SK-N-SH (cell line): ENCODE results near the gene CRIM1.
A peak's percentile ranks its signal among the peaks of the same experiment; 100 is the strongest.

ENCODE experiments used
- CTCF ChIP-seq: fragments of 200-600 bp; sonication (generic); IDR thresholded peaks from 2 replicates; pipeline ENCODE4 v1.6.1; 2017; ENCODE audit warnings: antibody characterized with exemption, mild to moderate bottlenecking, moderate library complexity
- FOSL2 ChIP-seq: IDR thresholded peaks from 2 replicates; pipeline ENCODE4 v1.4.0; 2012; ENCODE audit warnings: low read depth, mild to moderate bottlenecking, moderate library complexity, borderline replicate concordance
- GATA2 ChIP-seq: sonication (generic); formaldehyde crosslinking; IDR thresholded peaks from 2 replicates; pipeline ENCODE4 v1.5.0; 2020; ENCODE audit warnings: mild to moderate bottlenecking, missing genetic modification reagents
- POLR2AphosphoS5 ChIP-seq: IDR thresholded peaks from 2 replicates; pipeline ENCODE4 v1.6.1; 2012; ENCODE audit warnings: low read depth, low read length
- SIN3A ChIP-seq: IDR thresholded peaks from 2 replicates; pipeline ENCODE4 v1.6.1; 2012; ENCODE audit warnings: low read depth, mild to moderate bottlenecking, low read length, moderate library complexity, borderline replicate concordance
- TCF12 ChIP-seq: IDR thresholded peaks from 2 replicates; pipeline ENCODE4 v1.4.0; 2012
- YY1 ChIP-seq: IDR thresholded peaks from 2 replicates; pipeline ENCODE4 v1.4.0; 2012; ENCODE audit warnings: low read depth, mild to moderate bottlenecking
- TF ChIP-seq, protein P1 (sequence below): fragments of 150-350 bp; IDR thresholded peaks from 2 replicates; pipeline ENCODE4 v1.6.1; 2017; ENCODE audit warnings: antibody characterized with exemption, low read length, low read depth, borderline replicate concordance

DNA sequence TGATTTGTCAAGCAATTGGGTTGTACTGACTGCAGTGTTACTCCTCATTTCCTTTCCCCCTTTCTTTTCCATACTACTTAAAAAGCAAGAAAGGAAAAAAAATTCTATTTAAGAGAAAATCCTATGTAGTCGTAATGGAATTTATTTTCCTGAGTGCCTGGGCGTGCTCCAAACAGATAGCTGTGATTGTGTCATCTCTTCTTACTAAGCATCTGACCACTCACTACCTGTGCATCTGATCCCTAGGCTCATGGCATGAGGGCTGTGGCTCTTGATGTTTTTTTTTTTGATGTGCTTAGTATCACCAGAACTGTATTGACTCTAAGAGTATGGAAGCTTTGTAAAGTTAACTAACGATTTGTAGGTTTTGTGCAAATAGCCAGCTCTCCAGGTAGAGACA is 19.0 kb downstream of the CRIM1 start:
- TF ChIP-seq TCF12 (peak; percentile 55; the same call in 1 of the 2 replicates), CTCF (no peak), YY1 (no peak), POLR2AphosphoS5 (no peak), GATA2 (CRISPR knock-in tag) (no peak), SIN3A (no peak), FOSL2 (peak; percentile 56; the same call in 1 of the 2 replicates)
- TF ChIP-seq, protein P1, sequence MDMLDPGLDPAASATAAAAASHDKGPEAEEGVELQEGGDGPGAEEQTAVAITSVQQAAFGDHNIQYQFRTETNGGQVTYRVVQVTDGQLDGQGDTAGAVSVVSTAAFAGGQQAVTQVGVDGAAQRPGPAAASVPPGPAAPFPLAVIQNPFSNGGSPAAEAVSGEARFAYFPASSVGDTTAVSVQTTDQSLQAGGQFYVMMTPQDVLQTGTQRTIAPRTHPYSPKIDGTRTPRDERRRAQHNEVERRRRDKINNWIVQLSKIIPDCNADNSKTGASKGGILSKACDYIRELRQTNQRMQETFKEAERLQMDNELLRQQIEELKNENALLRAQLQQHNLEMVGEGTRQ, result no peak
